ENCODE data around the gene DNAI7. TPM values are rescaled to one million over a fixed set of nuclear protein-coding genes. Genes with fewer than 3 reads are reported as not detected.

The DNAI7 gene
- total RNA-seq, 2 donors from 2014 or later: 0.17 TPM; not detected in 1

- Mint-ChIP-seq H3K27me3 (no peaks in the 10 kb centered on the region), H3K27ac (no peak overlapping the region), H3K4me1 (ENCODE audit: low read depth in 2 of 2) (no peaks in the 10 kb centered on the region), H3K9me3 (no peaks in the 10 kb centered on the region), H3K36me3 (no peaks in the 10 kb centered on the region), H3K4me3 (no peak overlapping the region)
- ATAC-seq (no peak), DNase-seq (ENCODE audit: low spot score) (no peak)
Measured at GRCh38 chr12:25146686-25147085, 48.3 kb downstream of the DNAI7 start.

GRCh38 chr12:25135531-25136154 is 59.3 kb downstream of the DNAI7 start:
- no peaks in the 10 kb centered on the region for H3K4me1 Mint-ChIP-seq (ENCODE audit: low read depth in 2 of 2)
- no peak overlapping the region for H3K4me3 Mint-ChIP-seq
- DNase-seq (ENCODE audit: low spot score) (no peak), ATAC-seq (no peak)
- no peak overlapping the region for H3K27ac Mint-ChIP-seq
- peaks cover 8 to 16% of the 10 kb centered on the region in 2 donors for H3K27me3 Mint-ChIP-seq
- H3K9me3 Mint-ChIP-seq: no peaks in the 10 kb centered on the region
- peaks cover 4% of the 10 kb centered on the region for H3K36me3 Mint-ChIP-seq

GRCh38 chr12:25131270-25131669 is 63.7 kb downstream of the DNAI7 start:
- DNase-seq (ENCODE audit: low spot score): no peak

DNA sequence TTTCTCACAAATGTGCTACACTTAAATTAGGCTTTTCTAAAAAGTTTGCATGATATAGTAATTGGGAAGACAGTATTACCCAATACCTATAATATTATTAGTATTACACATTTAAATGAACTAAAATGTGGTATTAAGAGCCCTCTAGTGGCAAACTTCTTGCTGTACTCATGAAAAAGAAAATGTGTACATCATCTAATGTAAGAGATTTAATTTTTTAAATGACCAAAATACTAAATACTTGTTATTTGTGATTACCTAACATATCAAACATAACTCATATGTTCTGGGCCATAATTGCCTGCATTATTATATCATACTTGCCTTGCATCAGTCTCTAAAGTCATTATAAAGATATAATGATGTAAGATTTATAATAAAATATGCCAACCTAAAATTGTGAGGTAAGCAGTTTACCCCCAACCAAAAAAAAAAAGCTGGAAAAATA is 64.2 kb downstream of the DNAI7 start:
- Mint-ChIP-seq H3K27ac (no peak overlapping the region), H3K4me1 (ENCODE audit: low read depth in 2 of 2) (no peaks in the 10 kb centered on the region), H3K9me3 (no peaks in the 10 kb centered on the region), H3K36me3 (no peaks in the 10 kb centered on the region), H3K4me3 (no peak overlapping the region), H3K27me3 (no peaks in the 10 kb centered on the region)
- ATAC-seq (no peak), DNase-seq (ENCODE audit: low spot score) (no peak)

More at GRCh38 chr12:25131270-25131669, 63.7 kb downstream of the DNAI7 start:
- H3K27me3 Mint-ChIP-seq: peaks cover 0 to under 1% of the 10 kb centered on the region in 2 donors
- no peak overlapping the region for H3K4me3 Mint-ChIP-seq
- no peaks in the 10 kb centered on the region for H3K9me3 Mint-ChIP-seq
- H3K4me1 Mint-ChIP-seq (ENCODE audit: low read depth in 2 of 2): no peaks in the 10 kb centered on the region
- no peak overlapping the region for H3K27ac Mint-ChIP-seq
- no peak for ATAC-seq
- no peaks in the 10 kb centered on the region for H3K36me3 Mint-ChIP-seq

- Mint-ChIP-seq H3K27ac (no peak overlapping the region), H3K4me1 (ENCODE audit: low read depth in 2 of 2) (no peaks in the 10 kb centered on the region), H3K9me3 (no peaks in the 10 kb centered on the region), H3K36me3 (no peaks in the 10 kb centered on the region), H3K27me3 (no peaks in the 10 kb centered on the region), H3K4me3 (no peak overlapping the region)
- DNase-seq (ENCODE audit: low spot score) (no peak), ATAC-seq (no peak)
Measured at GRCh38 chr12:25126746-25127145, 68.2 kb downstream of the DNAI7 start.

GRCh38 chr12:25126101-25126500 is 68.9 kb downstream of the DNAI7 start:
- no peak overlapping the region for H3K4me3 Mint-ChIP-seq
- DNase-seq (ENCODE audit: low spot score): no peak
- ATAC-seq: no peak
- H3K9me3 Mint-ChIP-seq: no peaks in the 10 kb centered on the region
- H3K36me3 Mint-ChIP-seq: no peaks in the 10 kb centered on the region
- H3K4me1 Mint-ChIP-seq (ENCODE audit: low read depth in 2 of 2): no peaks in the 10 kb centered on the region
- H3K27me3 Mint-ChIP-seq: no peaks in the 10 kb centered on the region
- no peak overlapping the region for H3K27ac Mint-ChIP-seq

GRCh38 chr12:25124493-25124892 is 70.5 kb downstream of the DNAI7 start:
- Mint-ChIP-seq H3K4me3 (no peak overlapping the region), H3K36me3 (no peaks in the 10 kb centered on the region), H3K27ac (no peak overlapping the region), H3K9me3 (no peaks in the 10 kb centered on the region), H3K27me3 (peaks cover 0 to 2% of the 10 kb centered on the region in 2 donors), H3K4me1 (ENCODE audit: low read depth in 2 of 2) (no peaks in the 10 kb centered on the region)
- DNase-seq (ENCODE audit: low spot score) (no peak), ATAC-seq (no peak)

GRCh38 chr12:25123126-25123525 is 71.8 kb downstream of the DNAI7 start:
- ATAC-seq (no peak), DNase-seq (ENCODE audit: low spot score) (no peak)
- Mint-ChIP-seq H3K9me3 (no peaks in the 10 kb centered on the region), H3K4me3 (no peak overlapping the region), H3K27ac (no peak overlapping the region), H3K27me3 (peaks cover 0 to 3% of the 10 kb centered on the region in 2 donors), H3K36me3 (no peaks in the 10 kb centered on the region), H3K4me1 (ENCODE audit: low read depth in 2 of 2) (no peaks in the 10 kb centered on the region)

GRCh38 chr12:25121916-25122315 is 73.0 kb downstream of the DNAI7 start:
- no peaks in the 10 kb centered on the region for H3K36me3 Mint-ChIP-seq
- no peak overlapping the region for H3K4me3 Mint-ChIP-seq
- H3K9me3 Mint-ChIP-seq: no peaks in the 10 kb centered on the region
- H3K4me1 Mint-ChIP-seq (ENCODE audit: low read depth in 2 of 2): no peaks in the 10 kb centered on the region
- DNase-seq (ENCODE audit: low spot score) (no peak), ATAC-seq (no peak)
- H3K27ac Mint-ChIP-seq: no peak overlapping the region
- H3K27me3 Mint-ChIP-seq: peaks cover 0 to 3% of the 10 kb centered on the region in 2 donors

- Mint-ChIP-seq H3K4me1 (ENCODE audit: low read depth in 2 of 2) (no peaks in the 10 kb centered on the region), H3K9me3 (no peaks in the 10 kb centered on the region), H3K4me3 (no peak overlapping the region), H3K27ac (no peak overlapping the region), H3K36me3 (no peaks in the 10 kb centered on the region), H3K27me3 (peaks cover 0 to 3% of the 10 kb centered on the region in 2 donors)
- ATAC-seq: no peak
- no peak for DNase-seq (ENCODE audit: low spot score)
Measured at GRCh38 chr12:25121110-25121509, 73.8 kb downstream of the DNAI7 start.

GRCh38 chr12:25119020-25119419 is 75.9 kb downstream of the DNAI7 start:
- no peak overlapping the region for H3K27ac Mint-ChIP-seq
- DNase-seq (ENCODE audit: low spot score) (no peak), ATAC-seq (no peak)
- H3K4me1 Mint-ChIP-seq (ENCODE audit: low read depth in 2 of 2): no peaks in the 10 kb centered on the region
- no peak overlapping the region for H3K4me3 Mint-ChIP-seq
- H3K27me3 Mint-ChIP-seq: peaks cover 0 to 3% of the 10 kb centered on the region in 2 donors
- H3K36me3 Mint-ChIP-seq: no peaks in the 10 kb centered on the region
- H3K9me3 Mint-ChIP-seq: no peaks in the 10 kb centered on the region

- no peak for ATAC-seq
- no peaks in the 10 kb centered on the region for H3K36me3 Mint-ChIP-seq
Measured at GRCh38 chr12:25115677-25116076, 79.3 kb downstream of the DNAI7 start.

GRCh38 chr12:25113651-25114050 is 81.3 kb downstream of the DNAI7 start:
- no peaks in the 10 kb centered on the region for H3K9me3 Mint-ChIP-seq
- H3K27me3 Mint-ChIP-seq: no peaks in the 10 kb centered on the region
- ATAC-seq: no peak
- no peak for DNase-seq (ENCODE audit: low spot score)
- H3K4me3 Mint-ChIP-seq: no peak overlapping the region
- peaks cover 6% of the 10 kb centered on the region for H3K36me3 Mint-ChIP-seq
- H3K27ac Mint-ChIP-seq: no peak overlapping the region
- no peaks in the 10 kb centered on the region for H3K4me1 Mint-ChIP-seq (ENCODE audit: low read depth in 2 of 2)

More at GRCh38 chr12:25115677-25116076, 79.3 kb downstream of the DNAI7 start:
- no peak for DNase-seq (ENCODE audit: low spot score)
- Mint-ChIP-seq H3K4me1 (ENCODE audit: low read depth in 2 of 2) (no peaks in the 10 kb centered on the region), H3K9me3 (no peaks in the 10 kb centered on the region), H3K4me3 (no peak overlapping the region), H3K27ac (no peak overlapping the region), H3K27me3 (peaks cover 0 to 3% of the 10 kb centered on the region in 2 donors)

GRCh38 chr12:25110260-25110659 is 84.7 kb downstream of the DNAI7 start:
- no peak overlapping the region for H3K4me3 Mint-ChIP-seq
- no peak for ATAC-seq
- DNase-seq (ENCODE audit: low spot score): no peak
- H3K36me3 Mint-ChIP-seq: peaks cover 6% of the 10 kb centered on the region
- no peaks in the 10 kb centered on the region for H3K4me1 Mint-ChIP-seq (ENCODE audit: low read depth in 2 of 2)
- no peaks in the 10 kb centered on the region for H3K9me3 Mint-ChIP-seq
- no peaks in the 10 kb centered on the region for H3K27me3 Mint-ChIP-seq
- no peak overlapping the region for H3K27ac Mint-ChIP-seq

DNA sequence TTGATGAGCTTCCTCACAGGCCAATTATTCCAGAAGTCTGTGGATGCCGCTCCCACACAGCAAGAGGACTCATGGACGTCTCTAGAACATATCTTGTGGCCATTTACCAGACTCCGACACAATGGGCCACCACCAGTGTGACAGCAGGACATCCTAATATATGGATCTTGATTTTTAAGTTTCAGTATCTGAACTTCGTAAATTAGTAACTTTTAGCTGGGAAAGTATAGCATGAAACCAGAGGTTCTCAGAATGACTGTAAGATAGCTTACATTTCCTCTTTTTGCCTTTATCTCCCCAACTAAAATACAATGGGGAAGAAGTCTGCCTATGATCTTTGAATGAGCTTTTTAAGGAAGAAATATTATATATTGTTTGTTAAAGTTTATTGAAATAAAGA is 87.0 kb downstream of the DNAI7 start:
- Mint-ChIP-seq H3K36me3 (peaks cover 6% of the 10 kb centered on the region), H3K27me3 (no peaks in the 10 kb centered on the region)

More for the DNA sequence above, 87.0 kb downstream of the DNAI7 start:
- Mint-ChIP-seq H3K4me1 (ENCODE audit: low read depth in 2 of 2) (no peaks in the 10 kb centered on the region), H3K9me3 (no peaks in the 10 kb centered on the region), H3K4me3 (no peak overlapping the region), H3K27ac (peak overlapping the region in 1 of 2 donors; percentile 14)
- no peak for DNase-seq (ENCODE audit: low spot score)
- no peak for ATAC-seq

Data from natural killer cell treated with Interleukin-12 subunit alpha and Interleukin-12 subunit beta and Interleukin-15 and Interleukin-18, amount 100 ng/mL, for 72 hours (primary cell).